GM19240 (cell line): ENCODE results near the gene PSME3IP1.
"Not testable (repeated sequence)": the region's sequence is repeated elsewhere in the genome, so short reads cannot be mapped to it uniquely, and the experiment has no call there.

Experiments
- DNase-seq: peaks from one replicate; pipeline ENCODE4 v3.0.0; 2011; ENCODE audit warnings: low spot score; ENCODE audit not compliant: insufficient read length

The PSME3IP1 gene

GRCh38 chr16:57185945-57186871 lies at the start of gene PSME3IP1, which contains the start of gene RSPRY1:
PSME3IP1 (minus strand) TSS chr16:57186039; CDS start chr16:57173854, 12,185 bp downstream.
RSPRY1 (plus strand) TSS chr16:57186329; CDS start chr16:57204659, 18,330 bp downstream.
- DNase-seq = peak; percentile 90

- no peak for DNase-seq
Observed at GRCh38 chr16:57235128-57236021, 49.5 kb upstream of the PSME3IP1 start.

GRCh38 chr16:57234707-57235092 lies 48.9 kb upstream of the PSME3IP1 start:
- no peak for DNase-seq

GRCh38 chr16:57233944-57234706 lies 48.3 kb upstream of the PSME3IP1 start:
- DNase-seq = no peak

GRCh38 chr16:57231821-57232350 lies 46.0 kb upstream of the PSME3IP1 start:
- no peak for DNase-seq

GRCh38 chr16:57229079-57229478 lies 43.2 kb upstream of the PSME3IP1 start:
- DNase-seq = no peak

GRCh38 chr16:57226701-57227621 lies 41.1 kb upstream of the PSME3IP1 start:
- DNase-seq = no peak

GRCh38 chr16:57225978-57226377 lies 40.1 kb upstream of the PSME3IP1 start:
- DNase-seq = no peak

GRCh38 chr16:57224651-57225335 lies 39.0 kb upstream of the PSME3IP1 start:
- no peak for DNase-seq

GRCh38 chr16:57223057-57223456 lies 37.2 kb upstream of the PSME3IP1 start:
- DNase-seq = no peak

GRCh38 chr16:57216968-57217367 lies 31.1 kb upstream of the PSME3IP1 start:
- DNase-seq = no peak

GRCh38 chr16:57213462-57213861 lies 27.6 kb upstream of the PSME3IP1 start:
- no peak for DNase-seq

- no peak for DNase-seq
Observed at GRCh38 chr16:57209780-57210179, 23.9 kb upstream of the PSME3IP1 start.

- no peak for DNase-seq
Observed at GRCh38 chr16:57208926-57209325, 23.1 kb upstream of the PSME3IP1 start.

- DNase-seq = no peak
Observed at GRCh38 chr16:57204675-57205074, 18.8 kb upstream of the PSME3IP1 start.

- no peak for DNase-seq
Observed at GRCh38 chr16:57203451-57203850, 17.6 kb upstream of the PSME3IP1 start.

GRCh38 chr16:57202095-57202886 lies 16.5 kb upstream of the PSME3IP1 start:
- DNase-seq = no peak

- not testable (repeated sequence) for DNase-seq
Observed at GRCh38 chr16:57200926-57201325, 15.1 kb upstream of the PSME3IP1 start.
